K562 (cell line): ENCODE results near the gene ARL4C. TPM values are rescaled to one million over a fixed set of nuclear protein-coding genes. Genes with fewer than 3 reads are reported as not detected.
"Not testable (repeated sequence)": the region's sequence is repeated elsewhere in the genome, so short reads cannot be mapped to it uniquely, and the experiment has no call there.

Experiments
- ATAC-seq: fragments of 200-7000 bp; cut with Tn5 transposase; 3 replicates; pipeline ENCODE4 v1.9.1; 2020; ENCODE audit warnings: moderate library complexity
- BruUV-seq: library from RNA; stranded (reverse); fragments of 400-500 nt; replicated peaks from 2 replicates; lab custom pipeline; 2021; lab: Mats Ljungman, UMichigan
- CTCF ChIA-PET: fragments of 300-600 bp; formaldehyde crosslinking; extraction: SDS; loops from one replicate; lab custom pipeline; 2021; ENCODE audit warnings: low intra/inter-chr PET ratio; lab: Yijun Ruan, JAX
- POLR2A ChIA-PET: fragments of 300-600, 350-650 bp; sonication (Branson Sonifier 250); formaldehyde crosslinking; extraction: SDS; loops from one replicate; lab custom pipeline; 2021; ENCODE audit warnings: antibody characterized with exemption, inconsistent platforms; lab: Yijun Ruan, JAX
- DNase-seq, 4 experiments: peaks; one replicate each; pipeline versions ENCODE4 v3.0.0 to v3.0.0-alpha.2; 2011 to 2018; ENCODE audit warnings: low spot score in 3 of 4, mixed read lengths in 3 of 4; ENCODE audit errors: extremely low read depth in 1 of 4
- FAIRE-seq: peaks from 2 replicates; lab custom pipeline; 2011; peaks lifted over from hg19 to GRCh38; lab: Jason Lieb, UNC
- H2AFZ ChIP-seq: 2 replicates; pipeline ENCODE4 v1.6.0; 2011; ENCODE audit warnings: low read depth, low read length, control low read depth, inconsistent platforms
- H3K27ac ChIP-seq: fragments of 200-600 bp; 3 replicates; pipeline ENCODE4 v1.8.0; 2011; ENCODE audit warnings: low read depth, mild to moderate bottlenecking, control low read depth, inconsistent platforms, low read length, moderate library complexity, mixed read lengths; ENCODE audit errors: extremely low read depth
- H3K27me3 ChIP-seq, 2 experiments: fragments of 300-600 bp in 1 of 2; 2 replicates in 1 of 2; 3 replicates in 1 of 2; pipeline versions ENCODE4 v1.6.0 to v1.8.0; 2011; ENCODE audit warnings: inconsistent platforms in 2 of 2, low read length in 2 of 2, mild to moderate bottlenecking in 1 of 2, mixed read lengths in 1 of 2, moderate library complexity in 1 of 2; ENCODE audit not compliant: control insufficient read depth in 2 of 2, insufficient read depth in 2 of 2
- H3K36me3 ChIP-seq: fragments of 300-600 bp; 3 replicates; pipeline ENCODE4 v1.8.0; 2011; ENCODE audit warnings: mild to moderate bottlenecking, low read length, inconsistent platforms; ENCODE audit not compliant: control insufficient read depth, insufficient read depth
- H3K4me1 ChIP-seq, 2 experiments: fragments of 200-600 bp in 1 of 2; replicated peaks in 1 of 2; 2 replicates in 1 of 2; 3 replicates in 1 of 2; pipeline versions ENCODE4 v1.5.1 to v1.8.0; 2011; ENCODE audit warnings: inconsistent platforms in 2 of 2, low read length in 2 of 2, mild to moderate bottlenecking in 1 of 2, mixed read lengths in 1 of 2, moderate library complexity in 1 of 2; ENCODE audit not compliant: control insufficient read depth in 2 of 2, insufficient read depth in 2 of 2
- H3K4me2 ChIP-seq: 2 replicates; pipeline ENCODE4 v1.6.1; 2011; ENCODE audit warnings: low read length, control low read depth, inconsistent platforms, mixed read lengths; ENCODE audit not compliant: insufficient read depth
- H3K4me3 ChIP-seq: fragments of 200-600 bp; sonication (generic), shearing (Covaris generic); 2 replicates; pipeline ENCODE4 v1.5.1; 2016; ENCODE audit warnings: control low read depth, inconsistent platforms
- H3K79me2 ChIP-seq: fragments of 200-600 bp; 3 replicates; pipeline ENCODE4 v1.8.0; 2011; ENCODE audit warnings: low read length, inconsistent platforms; ENCODE audit not compliant: control insufficient read depth, insufficient read depth
- H3K9ac ChIP-seq, 2 experiments: 2 replicates each; pipeline versions ENCODE4 v1.6.0 to v1.6.1; 2011; ENCODE audit warnings: low read depth in 2 of 2, low read length in 2 of 2, control low read depth in 1 of 2, inconsistent platforms in 1 of 2, mild to moderate bottlenecking in 1 of 2, mixed read lengths in 1 of 2; ENCODE audit not compliant: insufficient read depth in 1 of 2
- H3K9me1 ChIP-seq: one replicate; pipeline ENCODE4 v1.6.0; 2011; ENCODE audit warnings: inconsistent platforms, mild to moderate bottlenecking, low read length, moderate library complexity; ENCODE audit not compliant: control insufficient read depth, insufficient read depth
- H3K9me3 ChIP-seq: replicated peaks from 2 replicates; pipeline ENCODE4 v1.5.1; 2011; ENCODE audit warnings: low read depth, low read length, inconsistent platforms; ENCODE audit not compliant: control insufficient read depth, insufficient read depth
- H4K20me1 ChIP-seq: replicated peaks from 2 replicates; pipeline ENCODE4 v1.6.1; 2011; ENCODE audit warnings: low read length, inconsistent platforms, mixed read lengths; ENCODE audit not compliant: control insufficient read depth, insufficient read depth
- GABPB1 ChIP-seq: sonication (generic); formaldehyde crosslinking; IDR thresholded peaks from 2 replicates; pipeline ENCODE4 v1.8.0; 2022; ENCODE audit warnings: mild to moderate bottlenecking, missing genetic modification reagents
- HDAC8 ChIP-seq: fragments of 450-650 bp; IDR thresholded peaks from 2 replicates; pipeline ENCODE4 v1.6.1; 2016; ENCODE audit warnings: mild to moderate bottlenecking, missing genetic modification characterization, moderate library complexity, missing compliant biosample characterization
- MTA2 ChIP-seq: fragments of 450-650 bp; IDR thresholded peaks from 2 replicates; pipeline ENCODE4 v1.6.1; 2016; ENCODE audit warnings: low read depth
- NCOR1 ChIP-seq: fragments of 450-650 bp; IDR thresholded peaks from 2 replicates; pipeline ENCODE4 v1.6.1; 2016; ENCODE audit warnings: mild to moderate bottlenecking, moderate library complexity
- SLC30A9 ChIP-seq: fragments of 250-450 bp; sonication (Bioruptor Pico); IDR thresholded peaks from 2 replicates; pipeline ENCODE4 v1.8.0; 2022; ENCODE audit warnings: mild to moderate bottlenecking, moderate library complexity
- TAF1 ChIP-seq: IDR thresholded peaks from 2 replicates; pipeline ENCODE4 v1.6.1; 2011; ENCODE audit warnings: mild to moderate bottlenecking, low read length, moderate library complexity; ENCODE audit not compliant: insufficient read depth, control insufficient read depth, severe bottlenecking; ENCODE audit errors: extremely low read depth
- TAL1 ChIP-seq: fragments of 450-650 bp; IDR thresholded peaks from 2 replicates; pipeline ENCODE4 v1.6.1; 2016; ENCODE audit warnings: mild to moderate bottlenecking
- TBP ChIP-seq: optimal IDR thresholded peaks from 2 replicates; pipeline ENCODE3; 2011; ENCODE audit warnings: low read depth, low read length, improper control_type of control experiment
- TCF3 ChIP-seq: sonication (generic); formaldehyde crosslinking; IDR thresholded peaks from 2 replicates; pipeline ENCODE4 v1.4.0; 2020; ENCODE audit warnings: mild to moderate bottlenecking, missing genetic modification reagents
- ZNF324 ChIP-seq: fragments of 250-450 bp; sonication (Bioruptor Pico); IDR thresholded peaks from 2 replicates; pipeline ENCODE4 v1.4.0; 2020; ENCODE audit warnings: mild to moderate bottlenecking
- ZNF780A ChIP-seq: fragments of 250-450 bp; sonication (Bioruptor Pico); IDR thresholded peaks from 2 replicates; pipeline ENCODE4 v1.5.0; 2021; ENCODE audit warnings: mild to moderate bottlenecking
- WGBS: fragments of 100-300 bp; shearing (Covaris generic); methylation state at CpG from one replicate; pipeline ENCODE4 v1.1.6; 2016; ENCODE audit warnings: low coverage, mixed read lengths; ENCODE audit not compliant: insufficient coverage; ENCODE audit errors: missing lambda C conversion rate; 5-methylcytosine and 5-hydroxymethylcytosine counted together
- in situ Hi-C: fragments of 300-500 bp; cut with MboI; formaldehyde crosslinking; loops from 4 replicates; pipeline ENCODE4 v1.15.0; 2018; ENCODE audit warnings: inconsistent platforms, mixed read lengths
- intact Hi-C: fragments of 100-400 bp; cut with micrococcal nuclease; formaldehyde crosslinking; loops from 2 replicates; pipeline ENCODE4 v1.14.2; 2022
- polyA plus RNA-seq, 8 experiments: library from polyadenylated mRNA; depleted of rRNA in 4 of 8; stranded (reverse) in 5 of 8; unstranded in 3 of 8; fragments of >200 nt; fragmentation: Nextera tagmentation in 2 of 8; fragmentation: Illumina TruSeq in 1 of 8; extraction: Ambion mirVana in 2 of 8; extraction: Trizol in 1 of 8; gene quantifications; 2 replicates each; pipeline versions ENCODE4 v1.2.1 to v1.2.3, GENCODE V29; 2011 to 2014; ENCODE audit warnings: inconsistent platforms in 1 of 8, missing spikeins in 1 of 8
- total RNA-seq, 7 experiments: library from RNA; depleted of rRNA in 6 of 7; stranded (reverse); fragments of >200 nt in 6 of 7; fragmentation: Illumina TruSeq in 2 of 7; extraction: Trizol in 2 of 7; gene quantifications; 2 replicates each; pipeline versions ENCODE4 v1.2.1 to v1.2.3, GENCODE V29; 2011 to 2021; ENCODE audit warnings: low replicate concordance in 1 of 7
- TF ChIP-seq, protein P1 (sequence below): fragments of 450-650 bp; IDR thresholded peaks from 2 replicates; pipeline ENCODE4 v1.6.1; 2018; ENCODE audit warnings: mild to moderate bottlenecking, low read depth; ENCODE audit not compliant: partially characterized antibody
- TF ChIP-seq, protein P2 (sequence below): fragments of 450-650 bp; formaldehyde crosslinking; conservative IDR thresholded peaks from 2 replicates; pipeline ENCODE4 v1.4.0; 2022; ENCODE audit warnings: mild to moderate bottlenecking, missing genetic modification characterization
- TF ChIP-seq, protein P3 (sequence below): sonication (generic); formaldehyde crosslinking; IDR thresholded peaks from 2 replicates; pipeline ENCODE4 v1.5.0; 2020; ENCODE audit warnings: missing genetic modification reagents

Gene ARL4C
- total and polyA plus RNA-seq, 9 of the 15 experiments (the other 6 are each of a cell fraction or from before 2014, with no cell fraction given): 0.03 to 0.11 (median 0.04) TPM; not detected in 5

DNA sequence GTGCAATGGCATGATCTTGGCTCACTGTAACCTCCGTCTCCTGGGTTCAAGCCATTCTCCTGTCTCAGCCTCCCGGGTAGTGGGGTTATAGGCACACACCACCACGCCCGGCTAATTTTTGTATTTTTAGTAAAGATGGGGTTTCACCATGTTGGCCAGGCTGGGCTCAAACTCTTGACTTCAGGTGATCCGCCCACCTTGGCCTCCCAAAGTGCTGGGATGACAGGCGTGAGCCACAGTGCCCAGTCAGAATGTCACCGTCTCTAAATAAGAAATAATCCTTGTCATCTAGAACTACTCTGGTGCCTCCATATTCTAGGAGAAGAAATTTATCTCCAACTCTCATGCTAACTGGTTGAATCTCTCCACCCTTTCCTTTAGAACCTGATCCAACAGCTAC, 41.6 kb downstream of the ARL4C start:
- POLR2A ChIA-PET, in situ Hi-C loops, H4K20me1 ChIP-seq, CTCF ChIA-PET, H3K9me3 ChIP-seq, H3K4me1 ChIP-seq, H3K4me2 ChIP-seq, H3K79me2 ChIP-seq, H3K4me3 ChIP-seq, DNase-seq, BruUV-seq, intact Hi-C loops, H3K27ac ChIP-seq, FAIRE-seq, H3K36me3 ChIP-seq, H2AFZ ChIP-seq, H3K27me3 ChIP-seq, H3K9me1 ChIP-seq, ATAC-seq, H3K9ac ChIP-seq: not testable (repeated sequence)
- under 1% methylated on average over 7 of the region's 7 CpGs for WGBS

DNA sequence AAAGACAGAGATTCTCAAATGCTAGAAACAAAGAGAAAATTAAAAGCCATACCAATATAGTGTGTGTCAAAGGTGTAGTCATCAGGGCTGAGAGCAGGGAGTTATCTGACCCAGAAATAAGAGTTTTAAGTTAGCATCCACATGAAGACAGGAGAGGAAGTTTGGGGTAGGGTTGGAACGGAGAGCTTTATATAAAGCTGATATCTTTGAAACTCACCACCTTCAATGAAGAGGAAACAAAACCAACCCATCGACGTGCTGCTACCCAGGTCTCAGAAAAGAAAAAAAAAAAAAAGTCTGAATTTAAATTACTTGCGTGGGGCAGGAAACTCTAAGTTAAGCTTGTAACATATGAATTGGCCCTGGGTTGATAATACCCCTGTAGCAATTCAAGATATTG, 42.4 kb downstream of the ARL4C start:
- FAIRE-seq (no peak), ATAC-seq (no peak), DNase-seq (no peak)
- Histone ChIP-seq H3K9me3 (no peaks in the 10 kb centered on the region), H3K27me3 (0 out of 5 replicates have a peak, but pooled peaks cover 0 to 5% of the 10 kb centered on the region in 2 experiments), H3K4me1 (no peaks in the 10 kb centered on the region), H3K36me3 (no peaks in the 10 kb centered on the region), H4K20me1 (no peaks in the 10 kb centered on the region), H3K9ac (no peak overlapping the region), H3K4me3 (no peak overlapping the region), H3K79me2 (no peaks in the 10 kb centered on the region), H3K4me2 (no peak overlapping the region), H3K9me1 (no peaks in the 10 kb centered on the region), H3K27ac (no peak overlapping the region), H2AFZ (no peak overlapping the region)
- ChIA-PET POLR2A (no interaction called here), CTCF (no interaction called here)
- intact Hi-C loops (no loop called here), in situ Hi-C loops (no loop called here)
- WGBS: 0% methylated on average over 4 of the region's 4 CpGs
- BruUV-seq: no TSS peak
- TF ChIP-seq GABPB1 (no peak), TBP (no peak), MTA2 (no peak), HDAC8 (no peak), ZNF780A (CRISPR knock-in tag) (no peak), TAL1 (no peak), TCF3 (CRISPR knock-in tag) (no peak), SLC30A9 (CRISPR knock-in tag) (no peak), ZNF324 (CRISPR knock-in tag) (no peak), NCOR1 (no peak), TAF1 (no peak)
- TF ChIP-seq, protein P1, sequence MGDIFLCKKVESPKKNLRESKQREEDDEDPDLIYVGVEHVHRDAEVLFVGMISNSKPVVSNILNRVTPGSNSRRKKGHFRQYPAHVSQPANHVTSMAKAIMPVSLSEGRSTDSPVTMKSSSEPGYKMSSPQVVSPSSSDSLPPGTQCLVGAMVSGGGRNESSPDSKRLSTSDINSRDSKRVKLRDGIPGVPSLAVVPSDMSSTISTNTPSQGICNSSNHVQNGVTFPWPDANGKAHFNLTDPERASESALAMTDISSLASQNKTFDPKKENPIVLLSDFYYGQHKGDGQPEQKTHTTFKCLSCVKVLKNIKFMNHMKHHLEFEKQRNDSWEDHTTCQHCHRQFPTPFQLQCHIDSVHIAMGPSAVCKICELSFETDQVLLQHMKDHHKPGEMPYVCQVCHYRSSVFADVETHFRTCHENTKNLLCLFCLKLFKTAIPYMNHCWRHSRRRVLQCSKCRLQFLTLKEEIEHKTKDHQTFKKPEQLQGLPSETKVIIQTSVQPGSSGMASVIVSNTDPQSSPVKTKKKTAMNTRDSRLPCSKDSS: no peak
- TF ChIP-seq, protein P2, sequence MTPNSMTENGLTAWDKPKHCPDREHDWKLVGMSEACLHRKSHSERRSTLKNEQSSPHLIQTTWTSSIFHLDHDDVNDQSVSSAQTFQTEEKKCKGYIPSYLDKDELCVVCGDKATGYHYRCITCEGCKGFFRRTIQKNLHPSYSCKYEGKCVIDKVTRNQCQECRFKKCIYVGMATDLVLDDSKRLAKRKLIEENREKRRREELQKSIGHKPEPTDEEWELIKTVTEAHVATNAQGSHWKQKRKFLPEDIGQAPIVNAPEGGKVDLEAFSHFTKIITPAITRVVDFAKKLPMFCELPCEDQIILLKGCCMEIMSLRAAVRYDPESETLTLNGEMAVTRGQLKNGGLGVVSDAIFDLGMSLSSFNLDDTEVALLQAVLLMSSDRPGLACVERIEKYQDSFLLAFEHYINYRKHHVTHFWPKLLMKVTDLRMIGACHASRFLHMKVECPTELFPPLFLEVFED (CRISPR knock-in tag): no peak
- TF ChIP-seq, protein P3, sequence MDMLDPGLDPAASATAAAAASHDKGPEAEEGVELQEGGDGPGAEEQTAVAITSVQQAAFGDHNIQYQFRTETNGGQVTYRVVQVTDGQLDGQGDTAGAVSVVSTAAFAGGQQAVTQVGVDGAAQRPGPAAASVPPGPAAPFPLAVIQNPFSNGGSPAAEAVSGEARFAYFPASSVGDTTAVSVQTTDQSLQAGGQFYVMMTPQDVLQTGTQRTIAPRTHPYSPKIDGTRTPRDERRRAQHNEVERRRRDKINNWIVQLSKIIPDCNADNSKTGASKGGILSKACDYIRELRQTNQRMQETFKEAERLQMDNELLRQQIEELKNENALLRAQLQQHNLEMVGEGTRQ: no peak
